CD14-positive monocyte (primary cell): ENCODE results near the gene CHRDL2. TPM values are rescaled to one million over a fixed set of nuclear protein-coding genes. Genes with fewer than 3 reads are reported as not detected.

Experiments used
- DNase-seq, 3 donors: peaks; one replicate each; pipeline ENCODE4 v3.0.0-alpha.2; 2011 to 2022
- H2AFZ ChIP-seq: 2 replicates; pipeline ENCODE4 v1.6.0; 2012; ENCODE audit warnings: mild to moderate bottlenecking, low read depth, low read length, inconsistent platforms; ENCODE audit not compliant: insufficient read depth, poor library complexity, severe bottlenecking
- H3K27ac ChIP-seq, 2 donors: 1 replicate in 1 of 2; 2 replicates in 1 of 2; pipeline ENCODE4 v1.5.1; 2012 to 2013; ENCODE audit warnings: low read length in 2 of 2, control low read depth in 1 of 2, inconsistent platforms in 1 of 2, low read depth in 1 of 2, mild to moderate bottlenecking in 1 of 2
- H3K27me3 ChIP-seq, 2 donors: one replicate each; pipeline versions ENCODE4 v1.6.0 to v1.6.1; 2011 to 2013; ENCODE audit warnings: low read length in 2 of 2; ENCODE audit not compliant: control insufficient read depth in 2 of 2, insufficient read depth in 2 of 2
- H3K36me3 ChIP-seq, 2 donors: replicated peaks in 1 of 2; 1 replicate in 1 of 2; 2 replicates in 1 of 2; pipeline versions ENCODE4 v1.5.1 to v1.6.1; 2012 to 2013; ENCODE audit warnings: low read length in 2 of 2, control low read depth in 1 of 2, inconsistent platforms in 1 of 2, mild to moderate bottlenecking in 1 of 2; ENCODE audit not compliant: insufficient read depth in 2 of 2, control insufficient read depth in 1 of 2
- H3K4me1 ChIP-seq, 2 donors: 1 replicate in 1 of 2; 2 replicates in 1 of 2; pipeline versions ENCODE4 v1.5.1 to v1.6.1; 2012 to 2013; ENCODE audit warnings: low read length in 2 of 2, control low read depth in 1 of 2, inconsistent platforms in 1 of 2, mild to moderate bottlenecking in 1 of 2, moderate library complexity in 1 of 2; ENCODE audit not compliant: insufficient read depth in 2 of 2, control insufficient read depth in 1 of 2
- H3K4me2 ChIP-seq: replicated peaks from 2 replicates; pipeline ENCODE3; 2012; ENCODE audit warnings: low read length, moderate library complexity, mild to moderate bottlenecking; ENCODE audit not compliant: poor library complexity, severe bottlenecking; ENCODE audit errors: extremely low read depth
- H3K4me3 ChIP-seq, 3 experiments: fragments of 200-600 bp in 1 of 3; sonication (generic) in 1 of 3; replicated peaks in 1 of 3; 1 replicate in 2 of 3; 2 replicates in 1 of 3; pipeline ENCODE4 v1.5.1; 2011 to 2013; ENCODE audit warnings: low read length in 3 of 3, mild to moderate bottlenecking in 3 of 3, control low read depth in 2 of 3, low read depth in 2 of 3, inconsistent platforms in 1 of 3, moderate library complexity in 1 of 3
- H3K79me2 ChIP-seq: 2 replicates; pipeline ENCODE4 v1.6.0; 2012; ENCODE audit warnings: mild to moderate bottlenecking, control low read depth, inconsistent platforms, low read length, moderate library complexity; ENCODE audit not compliant: insufficient read depth
- H3K9ac ChIP-seq: 2 replicates; pipeline ENCODE4 v1.6.0; 2017; ENCODE audit warnings: low read length, mild to moderate bottlenecking; ENCODE audit not compliant: insufficient read depth, poor library complexity, severe bottlenecking
- H3K9me3 ChIP-seq, 2 donors: replicated peaks in 1 of 2; 1 replicate in 1 of 2; 2 replicates in 1 of 2; pipeline versions ENCODE4 v1.5.1 to v1.6.1; 2012 to 2013; ENCODE audit warnings: low read length in 2 of 2, control low read depth in 1 of 2; ENCODE audit not compliant: control insufficient read depth in 1 of 2, insufficient read depth in 1 of 2
- H4K20me1 ChIP-seq: 2 replicates; pipeline ENCODE4 v1.6.0; 2012; ENCODE audit warnings: mild to moderate bottlenecking, low read length, control low read depth, moderate library complexity; ENCODE audit not compliant: insufficient read depth
- H3K27ac Mint-ChIP-seq, 7 donors: one replicate each; pipeline ENCODE4 v1.8.0; 2020; ENCODE audit warnings: mild to moderate bottlenecking in 7 of 7, mixed read lengths in 7 of 7, moderate library complexity in 6 of 7, inconsistent platforms in 2 of 7
- H3K27me3 Mint-ChIP-seq, 3 donors: one replicate each; pipeline ENCODE4 v1.8.0; 2021 to 2022; ENCODE audit warnings: low read depth in 3 of 3, mild to moderate bottlenecking in 3 of 3, mixed read lengths in 3 of 3, moderate library complexity in 3 of 3, inconsistent platforms in 1 of 3
- H3K36me3 Mint-ChIP-seq, 2 donors: one replicate each; pipeline ENCODE4 v1.8.0; 2020; ENCODE audit warnings: mixed read lengths in 2 of 2, inconsistent platforms in 1 of 2, mild to moderate bottlenecking in 1 of 2
- H3K4me1 Mint-ChIP-seq: one replicate; pipeline ENCODE4 v1.8.0; 2020; ENCODE audit warnings: mild to moderate bottlenecking, mixed read lengths
- H3K4me3 Mint-ChIP-seq, 2 donors: one replicate each; pipeline ENCODE4 v1.8.0; 2020; ENCODE audit warnings: mild to moderate bottlenecking in 2 of 2, mixed read lengths in 2 of 2, moderate library complexity in 1 of 2
- H3K9me3 Mint-ChIP-seq, 7 donors: one replicate each; pipeline ENCODE4 v1.8.0; 2020 to 2022; ENCODE audit warnings: mixed read lengths in 7 of 7, mild to moderate bottlenecking in 6 of 7, moderate library complexity in 6 of 7, inconsistent platforms in 2 of 7
- WGBS: methylation state at CpG from one replicate; pipeline ENCODE4 v1.1.5; 2013; ENCODE audit warnings: missing lambda C conversion rate; ENCODE audit not compliant: insufficient coverage; 5-methylcytosine and 5-hydroxymethylcytosine counted together
- intact Hi-C, 2 donors: fragments of 100-400 bp; cut with micrococcal nuclease; formaldehyde crosslinking; loops; one replicate each; pipeline versions ENCODE4 v1.15.0 to v1.15.1; 2023
- polyA plus RNA-seq, 3 donors: library from polyadenylated mRNA; depleted of rRNA in 1 of 3; unstranded in 2 of 3; stranded (reverse) in 1 of 3; fragments of 300-500 nt in 2 of 3; fragments of >200 nt in 1 of 3; fragmentation: Illumina TruSeq in 2 of 3; gene quantifications; 1 replicate in 2 of 3; 2 replicates in 1 of 3; pipeline ENCODE4 v1.2.3, GENCODE V29; 2012 to 2021
- small RNA-seq: library from RNA; depleted of rRNA; stranded (forward); fragments of <200 nt; gene quantifications from one replicate; pipeline ENCODE3, GENCODE V24; 2012; ENCODE audit warnings: low read depth; ENCODE audit not compliant: insufficient read length
- TF ChIP-seq, protein P1 (sequence below): fragments of 200-600 bp; IDR thresholded peaks from one replicate; pipeline ENCODE4 v1.8.0; 2022; ENCODE audit warnings: antibody characterized with exemption, mild to moderate bottlenecking

The CHRDL2 gene
- polyA plus RNA-seq, 3 donors: not detected

GRCh38 chr11:74647404-74647803, 83.8 kb downstream of the CHRDL2 start:
- no peak for DNase-seq
- H4K20me1 ChIP-seq: no peaks in the 10 kb centered on the region
- H3K4me1 ChIP-seq: no peaks in the 10 kb centered on the region
- H3K9me3 ChIP-seq: no peaks in the 10 kb centered on the region
- peaks cover 64 to 100% of the 10 kb centered on the region in 2 donors for H3K36me3 ChIP-seq
- no peaks in the 10 kb centered on the region for H3K27me3 ChIP-seq
- H3K9me3 Mint-ChIP-seq: no peaks in the 10 kb centered on the region
- peaks cover 64 to 75% of the 10 kb centered on the region in 2 donors for H3K36me3 Mint-ChIP-seq
- intact Hi-C loops: no loop called here
- no peak overlapping the region for H3K4me2 ChIP-seq
- no peaks in the 10 kb centered on the region for H3K4me1 Mint-ChIP-seq
- H3K79me2 ChIP-seq: no peaks in the 10 kb centered on the region
- H3K4me3 ChIP-seq: no peak overlapping the region
- no peaks in the 10 kb centered on the region for H3K27me3 Mint-ChIP-seq
- TF ChIP-seq, protein P1, sequence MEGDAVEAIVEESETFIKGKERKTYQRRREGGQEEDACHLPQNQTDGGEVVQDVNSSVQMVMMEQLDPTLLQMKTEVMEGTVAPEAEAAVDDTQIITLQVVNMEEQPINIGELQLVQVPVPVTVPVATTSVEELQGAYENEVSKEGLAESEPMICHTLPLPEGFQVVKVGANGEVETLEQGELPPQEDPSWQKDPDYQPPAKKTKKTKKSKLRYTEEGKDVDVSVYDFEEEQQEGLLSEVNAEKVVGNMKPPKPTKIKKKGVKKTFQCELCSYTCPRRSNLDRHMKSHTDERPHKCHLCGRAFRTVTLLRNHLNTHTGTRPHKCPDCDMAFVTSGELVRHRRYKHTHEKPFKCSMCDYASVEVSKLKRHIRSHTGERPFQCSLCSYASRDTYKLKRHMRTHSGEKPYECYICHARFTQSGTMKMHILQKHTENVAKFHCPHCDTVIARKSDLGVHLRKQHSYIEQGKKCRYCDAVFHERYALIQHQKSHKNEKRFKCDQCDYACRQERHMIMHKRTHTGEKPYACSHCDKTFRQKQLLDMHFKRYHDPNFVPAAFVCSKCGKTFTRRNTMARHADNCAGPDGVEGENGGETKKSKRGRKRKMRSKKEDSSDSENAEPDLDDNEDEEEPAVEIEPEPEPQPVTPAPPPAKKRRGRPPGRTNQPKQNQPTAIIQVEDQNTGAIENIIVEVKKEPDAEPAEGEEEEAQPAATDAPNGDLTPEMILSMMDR: no peak
- no peak overlapping the region for H2AFZ ChIP-seq
- H3K27ac ChIP-seq: no peak overlapping the region
- no peak overlapping the region for H3K4me3 Mint-ChIP-seq
- no peak overlapping the region for H3K27ac Mint-ChIP-seq
- H3K9ac ChIP-seq: no peak overlapping the region

- no peak overlapping the region for H3K4me2 ChIP-seq
- Mint-ChIP-seq H3K4me3 (no peak overlapping the region), H3K27me3 (no peaks in the 10 kb centered on the region), H3K36me3 (peaks cover 67 to 76% of the 10 kb centered on the region in 2 donors), H3K9me3 (no peaks in the 10 kb centered on the region), H3K4me1 (no peaks in the 10 kb centered on the region), H3K27ac (no peak overlapping the region)
- no peak overlapping the region for H3K9ac ChIP-seq
- WGBS: 96% methylated on average over 4 of the region's 7 CpGs
- peaks cover 67 to 100% of the 10 kb centered on the region in 2 donors for H3K36me3 ChIP-seq
- H3K79me2 ChIP-seq: no peaks in the 10 kb centered on the region
- H2AFZ ChIP-seq: no peak overlapping the region
- H3K4me3 ChIP-seq: no peak overlapping the region
- no peak for DNase-seq
- H3K27me3 ChIP-seq: no peaks in the 10 kb centered on the region
- TF ChIP-seq, protein P1: no peak
- no peaks in the 10 kb centered on the region for H3K4me1 ChIP-seq
- H4K20me1 ChIP-seq: no peaks in the 10 kb centered on the region
- H3K27ac ChIP-seq: no peak overlapping the region
- no peaks in the 10 kb centered on the region for H3K9me3 ChIP-seq
- intact Hi-C loops: no loop called here
These were observed 84.3 kb downstream of the CHRDL2 start for GRCh38 chr11:74646954-74647353.

Small RNAs within 50 kb of the gene (small RNA-seq; reads per million reads assigned to genes)
- gene MIR4696: not detected
- not detected for gene RANP3
- not detected for gene RN7SKP297

Other genes starting within 250 kb of the CHRDL2 start
- gene LIPT2, start 237.7 kb downstream of the CHRDL2 start, polyA plus RNA-seq: 1 to 10 TPM; 2.2 to 5.1 (median 4.4) TPM
- gene POLD3, start 138.8 kb downstream of the CHRDL2 start, polyA plus RNA-seq: 10 to 100 TPM; 11.3 to 29.9 (median 26.2) TPM
- gene RNF169, start 17.4 kb upstream of the CHRDL2 start, polyA plus RNA-seq: 10 to 100 TPM in 1 of 3 donors, 1 to 10 TPM in 2; 1.4 to 16.2 (median 2.0) TPM
- 1 to 10 TPM; 1.2 to 3.6 (median 3.5) TPM for gene XRRA1, start 217.7 kb upstream of the CHRDL2 start, polyA plus RNA-seq
- gene SPCS2, start 217.8 kb upstream of the CHRDL2 start, polyA plus RNA-seq: 100 to 1,000 TPM in 2 of 3 donors, 10 to 100 TPM in 1; 12.4 to 185 (median 150) TPM